ENCODE measurements around the gene RAB6B.
"Not testable (repeated sequence)": the region's sequence is repeated elsewhere in the genome, so short reads cannot be mapped to it uniquely, and the experiment has no call there.

Gene RAB6B

GRCh38 chr3:133804896-133805295, 90.8 kb downstream of the RAB6B start:
- DNase-seq = no peak

GRCh38 chr3:133803469-133803868, 92.2 kb downstream of the RAB6B start:
- DNase-seq = no peak

GRCh38 chr3:133799794-133800585, 95.7 kb downstream of the RAB6B start:
- no peak for DNase-seq

- no peak for DNase-seq
Observed at GRCh38 chr3:133797396-133798105, 98.1 kb downstream of the RAB6B start.

GRCh38 chr3:133792171-133792763, 103.4 kb downstream of the RAB6B start:
- DNase-seq = no peak

GRCh38 chr3:133788024-133788423, 107.7 kb downstream of the RAB6B start:
- DNase-seq = no peak

- DNase-seq = no peak
Observed at GRCh38 chr3:133783762-133784161, 111.9 kb downstream of the RAB6B start.

GRCh38 chr3:133782454-133782853, 113.2 kb downstream of the RAB6B start:
- DNase-seq = no peak

- no peak for DNase-seq
Observed at GRCh38 chr3:133781570-133781969, 114.1 kb downstream of the RAB6B start.

- not testable (repeated sequence) for DNase-seq
Observed at GRCh38 chr3:133780756-133781155, 114.9 kb downstream of the RAB6B start.

GRCh38 chr3:133779626-133780203, 116.0 kb downstream of the RAB6B start:
- no peak for DNase-seq

- DNase-seq = no peak
Observed at GRCh38 chr3:133777807-133778568, 117.7 kb downstream of the RAB6B start.

- no peak for DNase-seq
Observed at GRCh38 chr3:133776794-133777438, 118.8 kb downstream of the RAB6B start.

GRCh38 chr3:133775835-133776234, 119.8 kb downstream of the RAB6B start:
- no peak for DNase-seq

- no peak for DNase-seq
Observed at GRCh38 chr3:133775309-133775708, 120.4 kb downstream of the RAB6B start.
